A673 (cell line): Measurements from ENCODE around the gene GCFC2. TPM values are rescaled to one million over a fixed set of nuclear protein-coding genes. Genes with fewer than 3 reads are reported as not detected.

Experiments
- BruUV-seq: library from RNA; stranded (reverse); fragments of 400-500 nt; replicated peaks from 2 replicates; lab custom pipeline; 2021; lab: Mats Ljungman, UMichigan
- CTCF ChIA-PET: fragments of 300-600 bp; sonication (Branson Sonifier 250); formaldehyde crosslinking; loops from one replicate; lab custom pipeline; 2022; ENCODE audit warnings: antibody characterized with exemption; lab: Charles Lee
- POLR2A ChIA-PET: fragments of 300-600 bp; sonication (Branson Sonifier 250); formaldehyde crosslinking; loops from one replicate; lab custom pipeline; 2022; ENCODE audit warnings: antibody characterized with exemption; ENCODE audit not compliant: low non-redundant PET; lab: Charles Lee
- DNase-seq: peaks from one replicate; pipeline ENCODE4 v3.0.0-alpha.2; 2015; ENCODE audit warnings: low spot score
- H3K27ac ChIP-seq: fragments of 200-600 bp; sonication (generic); 2 replicates; pipeline ENCODE4 v1.5.1; 2016; ENCODE audit warnings: mixed run types, low read depth, mild to moderate bottlenecking, mixed read lengths, antibody characterized with exemption, low read length; ENCODE audit not compliant: poor library complexity, severe bottlenecking
- H3K27me3 ChIP-seq: fragments of 200-600 bp; sonication (generic); replicated peaks from 2 replicates; pipeline ENCODE4 v1.6.1; 2017; ENCODE audit warnings: mixed run types, low read depth, mild to moderate bottlenecking, mixed read lengths, antibody characterized with exemption, low read length; ENCODE audit not compliant: insufficient read depth, poor library complexity
- H3K36me3 ChIP-seq: fragments of 200-600 bp; sonication (generic); 2 replicates; pipeline ENCODE4 v1.6.1; 2016; ENCODE audit warnings: mixed run types, mild to moderate bottlenecking, mixed read lengths, antibody characterized with exemption, low read length; ENCODE audit not compliant: insufficient read depth, poor library complexity, severe bottlenecking
- H3K4me1 ChIP-seq: fragments of 200-600 bp; sonication (generic); 2 replicates; pipeline ENCODE4 v1.6.1; 2017; ENCODE audit warnings: mixed run types, mild to moderate bottlenecking, mixed read lengths, antibody characterized with exemption, low read length; ENCODE audit not compliant: insufficient read depth, poor library complexity, severe bottlenecking
- H3K4me3 ChIP-seq: fragments of 200-600 bp; sonication (generic); 2 replicates; pipeline ENCODE4 v1.5.1; 2016; ENCODE audit warnings: low read depth, mixed run types, mild to moderate bottlenecking, mixed read lengths, low read length; ENCODE audit not compliant: poor library complexity, severe bottlenecking
- H3K9me3 ChIP-seq: fragments of 200-600 bp; sonication (generic); 2 replicates; pipeline ENCODE4 v1.6.1; 2016; ENCODE audit warnings: mixed run types, low read depth, mild to moderate bottlenecking, mixed read lengths, antibody characterized with exemption, low read length; ENCODE audit not compliant: poor library complexity, severe bottlenecking
- EZH2 ChIP-seq: fragments of 200-600 bp; sonication (generic); IDR thresholded peaks from 2 replicates; pipeline ENCODE4 v1.6.1; 2017; ENCODE audit warnings: borderline replicate concordance, low read depth, mild to moderate bottlenecking, mixed read lengths, antibody characterized with exemption, low read length; ENCODE audit not compliant: poor library complexity, severe bottlenecking
- intact Hi-C: fragments of 100-400 bp; cut with micrococcal nuclease; formaldehyde crosslinking; loops from one replicate; pipeline ENCODE4 v1.10.0; 2022; ENCODE audit not compliant: unreplicated experiment
- total RNA-seq: library from RNA; stranded (reverse); gene quantifications from 2 replicates; pipeline ENCODE4 v1.2.3, GENCODE V29; 2021
- TF ChIP-seq, protein P1 (sequence below): fragments of 300-800, 200-600 bp; sonication (generic); conservative IDR thresholded peaks from 2 replicates; pipeline ENCODE4 v1.5.1; 2017; ENCODE audit warnings: low read depth, mild to moderate bottlenecking, antibody characterized with exemption, low read length, moderate library complexity, mixed read lengths

Gene GCFC2
- total RNA-seq, 1 experiment from 2014 or later, result 42.2 TPM

DNA sequence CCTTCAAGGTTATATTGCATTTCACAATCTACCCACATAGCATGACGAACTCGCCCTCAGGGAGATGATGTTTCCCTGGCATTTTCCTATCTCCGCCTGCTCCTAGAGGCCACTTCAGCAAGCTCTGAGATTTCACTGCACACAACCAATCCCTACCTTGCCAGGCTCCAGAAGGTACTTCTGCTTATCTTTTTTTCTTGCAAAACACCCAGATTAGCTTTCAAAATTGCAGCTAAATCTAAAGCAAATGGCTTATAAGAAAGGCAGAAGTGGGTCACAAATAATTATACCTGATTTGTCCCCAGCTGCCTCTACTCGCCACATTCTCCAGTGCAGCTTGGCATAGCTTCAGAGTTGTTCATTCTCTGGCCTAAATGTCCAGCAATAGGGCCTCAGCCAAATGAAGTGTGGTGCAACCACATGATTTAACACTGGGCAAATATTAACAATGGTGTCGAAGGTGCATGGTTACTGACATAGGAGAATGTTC is 96.5 kb downstream of the GCFC2 start:
- no peak overlapping the region for H3K4me3 ChIP-seq
- no TSS peak for BruUV-seq
- ChIA-PET CTCF (no interaction called here), POLR2A (no interaction called here)
- no peaks in the 10 kb centered on the region for H3K27me3 ChIP-seq
- no peak overlapping the region for H3K27ac ChIP-seq
- intact Hi-C loops, result no loop called here
- DNase-seq, result no peak
- TF ChIP-seq, protein P1, sequence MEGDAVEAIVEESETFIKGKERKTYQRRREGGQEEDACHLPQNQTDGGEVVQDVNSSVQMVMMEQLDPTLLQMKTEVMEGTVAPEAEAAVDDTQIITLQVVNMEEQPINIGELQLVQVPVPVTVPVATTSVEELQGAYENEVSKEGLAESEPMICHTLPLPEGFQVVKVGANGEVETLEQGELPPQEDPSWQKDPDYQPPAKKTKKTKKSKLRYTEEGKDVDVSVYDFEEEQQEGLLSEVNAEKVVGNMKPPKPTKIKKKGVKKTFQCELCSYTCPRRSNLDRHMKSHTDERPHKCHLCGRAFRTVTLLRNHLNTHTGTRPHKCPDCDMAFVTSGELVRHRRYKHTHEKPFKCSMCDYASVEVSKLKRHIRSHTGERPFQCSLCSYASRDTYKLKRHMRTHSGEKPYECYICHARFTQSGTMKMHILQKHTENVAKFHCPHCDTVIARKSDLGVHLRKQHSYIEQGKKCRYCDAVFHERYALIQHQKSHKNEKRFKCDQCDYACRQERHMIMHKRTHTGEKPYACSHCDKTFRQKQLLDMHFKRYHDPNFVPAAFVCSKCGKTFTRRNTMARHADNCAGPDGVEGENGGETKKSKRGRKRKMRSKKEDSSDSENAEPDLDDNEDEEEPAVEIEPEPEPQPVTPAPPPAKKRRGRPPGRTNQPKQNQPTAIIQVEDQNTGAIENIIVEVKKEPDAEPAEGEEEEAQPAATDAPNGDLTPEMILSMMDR, result no peak
- TF ChIP-seq EZH2, result no peak
- H3K36me3 ChIP-seq, result no peaks in the 10 kb centered on the region
- no peaks in the 10 kb centered on the region for H3K9me3 ChIP-seq
- peaks cover 3% of the 10 kb centered on the region for H3K4me1 ChIP-seq

GRCh38 chr2:75612862-75613243 is 97.9 kb downstream of the GCFC2 start:
- intact Hi-C loops, result no loop called here
- POLR2A ChIA-PET, result no interaction called here
- TF ChIP-seq EZH2, result no peak
- TF ChIP-seq, protein P1, result no peak
- Histone ChIP-seq H3K9me3 (no peaks in the 10 kb centered on the region), H3K36me3 (no peaks in the 10 kb centered on the region), H3K27ac (no peak overlapping the region), H3K4me1 (peaks cover 7% of the 10 kb centered on the region), H3K27me3 (no peaks in the 10 kb centered on the region), H3K4me3 (no peak overlapping the region)
- BruUV-seq, result no TSS peak
- CTCF ChIA-PET, result interaction anchor here (0.9 kb wide), 1 partner anchor 15 kb away, joined by 3 read pairs; no protein-coding TSS in a partner anchor
- no peak for DNase-seq

Other genes starting within 250 kb of the GCFC2 start
- 4.0 and 4.3 TPM in 2 replicates for gene EVA1A, start 150.0 kb downstream of the GCFC2 start, total RNA-seq
- 94.0 and 98.4 TPM in 2 replicates for gene MRPL19, start 64.1 kb downstream of the GCFC2 start, total RNA-seq